CD14-positive monocyte (primary cell): ENCODE measurements around the gene NKAPL. TPM values are rescaled to one million over a fixed set of nuclear protein-coding genes. Genes with fewer than 3 reads are reported as not detected.

ENCODE experiments used
- DNase-seq, 3 donors: peaks; one replicate each; pipeline ENCODE4 v3.0.0-alpha.2; 2011 to 2022
- H2AFZ ChIP-seq: 2 replicates; pipeline ENCODE4 v1.6.0; 2012; ENCODE audit warnings: mild to moderate bottlenecking, low read depth, low read length, inconsistent platforms; ENCODE audit not compliant: insufficient read depth, poor library complexity, severe bottlenecking
- H3K27ac ChIP-seq, 2 donors: 1 replicate in 1 of 2; 2 replicates in 1 of 2; pipeline ENCODE4 v1.5.1; 2012 to 2013; ENCODE audit warnings: low read length in 2 of 2, control low read depth in 1 of 2, inconsistent platforms in 1 of 2, low read depth in 1 of 2, mild to moderate bottlenecking in 1 of 2
- H3K27me3 ChIP-seq, 2 donors: one replicate each; pipeline versions ENCODE4 v1.6.0 to v1.6.1; 2011 to 2013; ENCODE audit warnings: low read length in 2 of 2; ENCODE audit not compliant: control insufficient read depth in 2 of 2, insufficient read depth in 2 of 2
- H3K36me3 ChIP-seq, 2 donors: replicated peaks in 1 of 2; 1 replicate in 1 of 2; 2 replicates in 1 of 2; pipeline versions ENCODE4 v1.5.1 to v1.6.1; 2012 to 2013; ENCODE audit warnings: low read length in 2 of 2, control low read depth in 1 of 2, inconsistent platforms in 1 of 2, mild to moderate bottlenecking in 1 of 2; ENCODE audit not compliant: insufficient read depth in 2 of 2, control insufficient read depth in 1 of 2
- H3K4me1 ChIP-seq, 2 donors: 1 replicate in 1 of 2; 2 replicates in 1 of 2; pipeline versions ENCODE4 v1.5.1 to v1.6.1; 2012 to 2013; ENCODE audit warnings: low read length in 2 of 2, control low read depth in 1 of 2, inconsistent platforms in 1 of 2, mild to moderate bottlenecking in 1 of 2, moderate library complexity in 1 of 2; ENCODE audit not compliant: insufficient read depth in 2 of 2, control insufficient read depth in 1 of 2
- H3K4me2 ChIP-seq: replicated peaks from 2 replicates; pipeline ENCODE3; 2012; ENCODE audit warnings: low read length, moderate library complexity, mild to moderate bottlenecking; ENCODE audit not compliant: poor library complexity, severe bottlenecking; ENCODE audit errors: extremely low read depth
- H3K4me3 ChIP-seq, 3 experiments: fragments of 200-600 bp in 1 of 3; sonication (generic) in 1 of 3; replicated peaks in 1 of 3; 1 replicate in 2 of 3; 2 replicates in 1 of 3; pipeline ENCODE4 v1.5.1; 2011 to 2013; ENCODE audit warnings: low read length in 3 of 3, mild to moderate bottlenecking in 3 of 3, control low read depth in 2 of 3, low read depth in 2 of 3, inconsistent platforms in 1 of 3, moderate library complexity in 1 of 3
- H3K79me2 ChIP-seq: 2 replicates; pipeline ENCODE4 v1.6.0; 2012; ENCODE audit warnings: mild to moderate bottlenecking, control low read depth, inconsistent platforms, low read length, moderate library complexity; ENCODE audit not compliant: insufficient read depth
- H3K9ac ChIP-seq: 2 replicates; pipeline ENCODE4 v1.6.0; 2017; ENCODE audit warnings: low read length, mild to moderate bottlenecking; ENCODE audit not compliant: insufficient read depth, poor library complexity, severe bottlenecking
- H3K9me3 ChIP-seq, 2 donors: replicated peaks in 1 of 2; 1 replicate in 1 of 2; 2 replicates in 1 of 2; pipeline versions ENCODE4 v1.5.1 to v1.6.1; 2012 to 2013; ENCODE audit warnings: low read length in 2 of 2, control low read depth in 1 of 2; ENCODE audit not compliant: control insufficient read depth in 1 of 2, insufficient read depth in 1 of 2
- H4K20me1 ChIP-seq: 2 replicates; pipeline ENCODE4 v1.6.0; 2012; ENCODE audit warnings: mild to moderate bottlenecking, low read length, control low read depth, moderate library complexity; ENCODE audit not compliant: insufficient read depth
- H3K27ac Mint-ChIP-seq, 7 donors: one replicate each; pipeline ENCODE4 v1.8.0; 2020; ENCODE audit warnings: mild to moderate bottlenecking in 7 of 7, mixed read lengths in 7 of 7, moderate library complexity in 6 of 7, inconsistent platforms in 2 of 7
- H3K27me3 Mint-ChIP-seq, 3 donors: one replicate each; pipeline ENCODE4 v1.8.0; 2021 to 2022; ENCODE audit warnings: low read depth in 3 of 3, mild to moderate bottlenecking in 3 of 3, mixed read lengths in 3 of 3, moderate library complexity in 3 of 3, inconsistent platforms in 1 of 3
- H3K36me3 Mint-ChIP-seq, 2 donors: one replicate each; pipeline ENCODE4 v1.8.0; 2020; ENCODE audit warnings: mixed read lengths in 2 of 2, inconsistent platforms in 1 of 2, mild to moderate bottlenecking in 1 of 2
- H3K4me1 Mint-ChIP-seq: one replicate; pipeline ENCODE4 v1.8.0; 2020; ENCODE audit warnings: mild to moderate bottlenecking, mixed read lengths
- H3K4me3 Mint-ChIP-seq, 2 donors: one replicate each; pipeline ENCODE4 v1.8.0; 2020; ENCODE audit warnings: mild to moderate bottlenecking in 2 of 2, mixed read lengths in 2 of 2, moderate library complexity in 1 of 2
- H3K9me3 Mint-ChIP-seq, 7 donors: one replicate each; pipeline ENCODE4 v1.8.0; 2020 to 2022; ENCODE audit warnings: mixed read lengths in 7 of 7, mild to moderate bottlenecking in 6 of 7, moderate library complexity in 6 of 7, inconsistent platforms in 2 of 7
- WGBS: methylation state at CpG from one replicate; pipeline ENCODE4 v1.1.5; 2013; ENCODE audit warnings: missing lambda C conversion rate; ENCODE audit not compliant: insufficient coverage; 5-methylcytosine and 5-hydroxymethylcytosine counted together
- intact Hi-C, 2 donors: fragments of 100-400 bp; cut with micrococcal nuclease; formaldehyde crosslinking; loops; one replicate each; pipeline versions ENCODE4 v1.15.0 to v1.15.1; 2023
- polyA plus RNA-seq, 3 donors: library from polyadenylated mRNA; depleted of rRNA in 1 of 3; unstranded in 2 of 3; stranded (reverse) in 1 of 3; fragments of 300-500 nt in 2 of 3; fragments of >200 nt in 1 of 3; fragmentation: Illumina TruSeq in 2 of 3; gene quantifications; 1 replicate in 2 of 3; 2 replicates in 1 of 3; pipeline ENCODE4 v1.2.3, GENCODE V29; 2012 to 2021
- TF ChIP-seq, protein P1 (sequence below): fragments of 200-600 bp; IDR thresholded peaks from one replicate; pipeline ENCODE4 v1.8.0; 2022; ENCODE audit warnings: antibody characterized with exemption, mild to moderate bottlenecking

Gene NKAPL
- polyA plus RNA-seq, 3 donors = 0.12 to 1.1 (median 0.94) TPM

DNA sequence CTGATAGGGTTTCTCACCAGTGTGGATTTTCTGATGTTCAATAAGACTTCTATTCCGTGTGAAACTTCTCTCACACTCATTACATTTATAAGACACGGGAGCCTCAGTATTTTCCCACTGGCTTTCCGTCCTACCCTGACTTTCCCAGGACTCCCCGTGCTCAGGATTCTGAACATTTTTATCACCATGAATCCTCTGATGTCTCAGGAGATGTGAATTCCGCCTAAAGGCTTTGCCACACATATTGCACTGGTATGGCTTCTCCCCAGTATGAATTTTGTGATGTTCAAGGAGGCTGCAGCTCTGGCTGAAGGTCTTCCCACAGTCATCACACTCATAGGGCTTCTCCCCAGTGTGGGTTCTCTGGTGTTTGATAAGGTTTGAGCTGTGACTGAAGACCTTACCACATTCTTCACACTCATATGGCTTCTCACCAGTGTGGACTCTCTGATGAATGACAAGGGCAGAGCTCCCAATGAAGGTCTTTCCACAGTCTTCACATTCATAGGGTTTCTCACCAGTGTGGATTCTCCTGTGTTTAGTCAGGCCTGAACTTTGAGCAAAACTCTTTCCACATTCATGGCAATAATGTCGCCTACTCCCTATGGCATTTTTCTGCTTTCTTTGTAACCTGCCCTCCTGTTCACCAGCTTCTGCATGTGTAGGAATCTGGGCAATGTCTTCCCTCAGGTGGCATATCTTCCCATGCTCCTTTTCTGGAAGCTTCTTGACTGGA is 13.7 kb upstream of the NKAPL start:
- peaks cover 32 to 66% of the 10 kb centered on the region in 2 donors for H3K36me3 ChIP-seq
- H3K27ac ChIP-seq = no peak overlapping the region
- no peak overlapping the region for H3K4me3 ChIP-seq
- TF ChIP-seq, protein P1, sequence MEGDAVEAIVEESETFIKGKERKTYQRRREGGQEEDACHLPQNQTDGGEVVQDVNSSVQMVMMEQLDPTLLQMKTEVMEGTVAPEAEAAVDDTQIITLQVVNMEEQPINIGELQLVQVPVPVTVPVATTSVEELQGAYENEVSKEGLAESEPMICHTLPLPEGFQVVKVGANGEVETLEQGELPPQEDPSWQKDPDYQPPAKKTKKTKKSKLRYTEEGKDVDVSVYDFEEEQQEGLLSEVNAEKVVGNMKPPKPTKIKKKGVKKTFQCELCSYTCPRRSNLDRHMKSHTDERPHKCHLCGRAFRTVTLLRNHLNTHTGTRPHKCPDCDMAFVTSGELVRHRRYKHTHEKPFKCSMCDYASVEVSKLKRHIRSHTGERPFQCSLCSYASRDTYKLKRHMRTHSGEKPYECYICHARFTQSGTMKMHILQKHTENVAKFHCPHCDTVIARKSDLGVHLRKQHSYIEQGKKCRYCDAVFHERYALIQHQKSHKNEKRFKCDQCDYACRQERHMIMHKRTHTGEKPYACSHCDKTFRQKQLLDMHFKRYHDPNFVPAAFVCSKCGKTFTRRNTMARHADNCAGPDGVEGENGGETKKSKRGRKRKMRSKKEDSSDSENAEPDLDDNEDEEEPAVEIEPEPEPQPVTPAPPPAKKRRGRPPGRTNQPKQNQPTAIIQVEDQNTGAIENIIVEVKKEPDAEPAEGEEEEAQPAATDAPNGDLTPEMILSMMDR = no peak
- no peak for DNase-seq
- Mint-ChIP-seq H3K27me3 (peaks cover 0 to 1% (median 0%) of the 10 kb centered on the region in 3 donors), H3K4me1 (peaks cover 19% of the 10 kb centered on the region), H3K27ac (peak overlapping the region in 1 of 7 donors; percentile 54), H3K9me3 (no peaks in the 10 kb centered on the region), H3K36me3 (peaks cover 55% of the 10 kb centered on the region in 2 donors), H3K4me3 (no peak overlapping the region)
- intact Hi-C loops = no loop called here
- H3K4me1 ChIP-seq = peaks cover 3 to 6% of the 10 kb centered on the region in 2 donors
- no peaks in the 10 kb centered on the region for H4K20me1 ChIP-seq
- no peaks in the 10 kb centered on the region for H3K79me2 ChIP-seq
- no peak overlapping the region for H3K9ac ChIP-seq
- H3K9me3 ChIP-seq = no peaks in the 10 kb centered on the region
- 100% methylated on average over 3 of the region's 6 CpGs for WGBS
- no peak overlapping the region for H3K4me2 ChIP-seq
- no peaks in the 10 kb centered on the region for H3K27me3 ChIP-seq
- H2AFZ ChIP-seq = no peak overlapping the region

GRCh38 chr6:28248916-28249315 is 10.2 kb upstream of the NKAPL start:
- H3K9ac ChIP-seq = no peak overlapping the region
- H3K9me3 Mint-ChIP-seq = peaks cover 0 to 5% (median 0%) of the 10 kb centered on the region in 7 donors
- no peak overlapping the region for H3K27ac Mint-ChIP-seq
- TF ChIP-seq, protein P1 = no peak
- peaks cover 32 to 58% of the 10 kb centered on the region in 2 donors for H3K36me3 ChIP-seq
- peaks cover 0 to 1% (median 0%) of the 10 kb centered on the region in 3 donors for H3K27me3 Mint-ChIP-seq
- H3K36me3 Mint-ChIP-seq = peaks cover 50 to 54% of the 10 kb centered on the region in 2 donors
- H3K9me3 ChIP-seq = no peaks in the 10 kb centered on the region
- H3K4me2 ChIP-seq = no peak overlapping the region
- no peaks in the 10 kb centered on the region for H4K20me1 ChIP-seq
- H3K4me3 Mint-ChIP-seq = no peak overlapping the region
- DNase-seq = no peak
- H3K4me1 ChIP-seq = peaks cover 29 to 32% of the 10 kb centered on the region in 2 donors
- peaks cover 16% of the 10 kb centered on the region for H3K79me2 ChIP-seq
- peaks cover 39% of the 10 kb centered on the region for H3K4me1 Mint-ChIP-seq
- WGBS = no CpG with 5 or more reads among the region's 1 CpG
- H3K27ac ChIP-seq = no peak overlapping the region
- intact Hi-C loops = no loop called here
- H3K27me3 ChIP-seq = no peaks in the 10 kb centered on the region
- H2AFZ ChIP-seq = no peak overlapping the region
- H3K4me3 ChIP-seq = no peak overlapping the region
